NCI-H128 (cell line): ENCODE results near the gene UCP3.
A peak's percentile ranks its signal among the peaks of the same experiment; 100 is the strongest.
"Not testable (repeated sequence)": the region's sequence is repeated elsewhere in the genome, so short reads cannot be mapped to it uniquely, and the experiment has no call there.

Source experiments
- DNase-seq: peaks from one replicate; lab custom pipeline; 2025; ENCODE audit not compliant: unreplicated experiment; lab: John Stamatoyannopoulos, UW

Gene UCP3

DNA sequence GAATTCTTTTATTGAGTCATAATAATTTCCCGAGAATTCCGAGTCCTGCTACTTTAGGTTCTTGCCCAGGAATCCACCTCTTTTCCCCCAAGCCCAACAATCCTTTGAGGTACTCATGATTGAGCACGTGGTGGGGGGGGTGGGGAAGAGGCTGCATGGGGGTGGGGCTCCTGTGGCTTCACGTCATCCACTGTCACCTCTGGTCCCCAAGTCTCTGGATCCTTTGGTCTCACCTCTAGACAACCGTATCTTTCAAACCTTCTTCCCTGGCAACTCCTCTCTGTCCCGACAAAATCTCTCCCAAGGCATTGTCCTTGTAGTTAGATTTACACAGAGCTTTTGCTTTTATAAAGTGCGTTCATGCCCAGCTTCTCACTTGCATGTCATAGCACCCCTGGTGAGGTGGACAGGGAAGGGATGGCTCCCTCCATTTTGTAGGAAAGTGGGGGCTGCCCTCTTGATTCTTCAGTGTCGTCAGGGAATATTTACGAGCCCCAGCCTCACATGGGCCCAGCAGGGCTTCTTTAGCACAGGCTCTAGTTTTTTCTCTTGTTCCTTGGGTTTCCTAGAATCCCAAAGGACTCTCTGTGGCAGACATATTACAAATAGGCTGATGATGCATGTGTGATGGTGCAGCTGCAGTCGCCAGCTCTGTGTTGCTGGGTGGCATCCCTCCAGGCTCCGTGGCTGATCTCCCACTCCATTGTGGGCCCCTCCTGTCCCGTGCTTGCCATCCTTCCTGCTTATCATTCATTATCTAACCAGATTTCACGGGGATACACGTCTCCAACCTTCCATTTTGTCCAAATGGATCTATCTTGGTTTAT is 8.4 kb downstream of the UCP3 start:
- no peak for DNase-seq

- no peak for DNase-seq
Measured at GRCh38 chr11:73999581-74000306, 9.1 kb downstream of the UCP3 start.

DNA sequence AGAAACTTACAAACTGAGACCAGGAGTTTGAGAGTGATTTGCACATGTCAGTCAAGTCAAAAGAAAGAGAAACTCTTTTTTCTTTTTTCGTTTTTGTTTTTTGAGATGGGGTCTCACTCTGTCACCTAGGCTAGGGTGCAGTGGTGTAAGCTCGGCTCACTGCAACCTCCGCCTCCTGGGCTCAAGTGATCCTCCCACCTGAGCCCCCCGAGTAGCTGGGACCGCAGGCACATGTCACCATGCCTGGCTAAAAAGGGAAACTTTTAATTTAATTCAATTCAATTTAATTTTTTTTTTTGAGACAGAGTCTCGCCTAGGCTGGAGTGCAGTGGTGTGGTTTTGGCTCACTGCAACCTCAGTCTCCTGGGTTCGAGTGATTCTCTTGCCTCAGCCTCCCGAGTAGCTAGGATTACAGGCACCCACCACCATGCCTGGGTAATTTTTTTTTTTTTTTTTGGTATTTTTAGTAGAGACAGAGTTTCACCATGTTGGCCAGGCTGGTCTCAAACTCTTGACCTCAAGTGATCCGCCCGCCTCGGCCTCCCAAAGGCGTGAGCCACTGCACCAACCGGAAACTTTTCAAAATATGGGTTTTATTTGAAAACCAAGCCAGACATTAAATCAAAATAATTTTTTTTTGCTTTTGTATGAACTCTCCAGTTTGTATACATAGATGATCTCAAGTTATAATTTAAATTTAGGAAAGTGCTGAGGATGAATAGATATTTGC is 9.9 kb downstream of the UCP3 start:
- DNase-seq = no peak

GRCh38 chr11:73997120-73997770 is 11.6 kb downstream of the UCP3 start:
- DNase-seq = no peak

GRCh38 chr11:73996161-73996747 is 12.6 kb downstream of the UCP3 start:
- no peak for DNase-seq

DNA sequence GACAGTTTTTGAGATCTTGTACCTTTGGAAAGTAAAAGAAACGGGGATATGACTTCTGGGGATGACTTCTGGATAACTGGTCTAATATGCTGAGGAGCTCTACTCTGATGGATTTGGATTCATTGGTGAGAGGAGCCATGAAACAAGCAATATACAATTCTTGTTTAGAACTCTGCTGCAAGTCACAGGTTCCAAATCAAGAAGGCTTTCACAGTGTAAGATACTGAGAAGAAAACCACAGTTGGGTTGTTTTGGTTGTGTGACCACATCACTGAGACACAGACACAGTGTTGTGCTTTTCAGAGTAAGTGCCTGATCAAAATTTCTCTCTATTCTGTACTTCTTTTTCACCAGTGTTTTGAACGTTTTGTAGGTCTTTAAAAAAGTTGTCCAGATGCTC is 13.2 kb downstream of the UCP3 start:
- DNase-seq = no peak

DNA sequence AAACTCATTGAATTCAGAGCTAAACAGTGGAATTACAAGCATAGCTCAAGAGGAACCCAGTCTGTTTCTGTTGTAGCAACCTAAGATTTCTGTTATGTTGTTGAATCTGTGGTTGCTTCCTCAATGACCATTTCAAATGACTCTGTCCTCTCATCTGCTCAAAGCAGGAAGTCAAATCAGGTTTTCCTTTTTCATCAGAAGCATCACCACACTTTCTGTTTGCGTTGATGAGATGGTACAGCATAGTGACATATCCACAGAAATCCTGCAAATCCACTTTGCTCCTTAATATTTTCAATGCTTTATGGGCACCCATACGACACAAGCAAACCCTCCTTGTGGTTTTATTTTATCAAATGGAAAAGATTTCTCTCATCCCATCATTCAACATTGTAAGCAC is 13.6 kb downstream of the UCP3 start:
- no peak for DNase-seq

- DNase-seq = no peak
Measured at GRCh38 chr11:73991471-73992006, 17.3 kb downstream of the UCP3 start.

- no peak for DNase-seq
Measured at GRCh38 chr11:73990730-73991129, 18.2 kb downstream of the UCP3 start.

DNA sequence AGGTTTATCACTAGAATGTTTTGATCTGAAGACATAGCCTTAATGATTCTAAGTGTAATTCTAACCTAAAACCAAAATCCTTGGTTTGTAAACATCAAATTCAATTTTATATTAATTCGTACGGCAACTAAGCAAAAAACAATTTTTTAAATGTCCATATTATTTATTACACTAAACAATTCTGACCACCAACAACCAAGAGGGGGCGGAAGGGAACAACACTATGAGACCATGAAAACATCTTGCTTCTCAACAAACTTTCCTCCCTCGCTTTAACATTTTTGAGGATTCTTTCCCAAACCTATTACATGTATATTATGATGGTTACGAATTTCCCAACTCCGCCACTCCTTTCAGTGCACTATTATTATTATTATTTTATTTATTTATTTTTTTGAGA is 19.7 kb downstream of the UCP3 start:
- no peak for DNase-seq

DNA sequence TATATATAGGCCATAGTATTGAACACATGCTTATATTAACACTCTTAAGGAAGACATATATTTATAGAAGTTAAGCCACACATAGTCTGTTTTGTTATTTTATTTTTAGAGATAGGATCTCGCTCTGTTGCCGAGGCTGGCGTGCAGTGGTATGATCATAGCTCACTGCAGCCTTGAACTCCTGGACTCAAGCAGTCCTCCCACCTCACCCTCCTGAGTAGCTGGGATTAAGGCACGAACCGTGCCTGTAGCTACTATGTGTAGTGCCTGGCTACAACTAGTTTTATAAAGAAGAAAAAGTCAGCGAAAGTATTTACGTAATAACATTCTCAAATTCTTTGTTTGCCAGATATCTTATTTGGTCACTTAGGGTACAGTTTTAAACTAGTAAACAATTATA is 20.7 kb downstream of the UCP3 start:
- no peak for DNase-seq

- not testable (repeated sequence) for DNase-seq
Measured at GRCh38 chr11:73985661-73986060, 23.2 kb downstream of the UCP3 start.

- no peak for DNase-seq
Measured at GRCh38 chr11:73983741-73984538, 24.9 kb downstream of the UCP3 start.

- DNase-seq = peak; percentile 94
Measured at GRCh38 chr11:73982990-73983740, 25.7 kb downstream of the UCP3 start.

DNA sequence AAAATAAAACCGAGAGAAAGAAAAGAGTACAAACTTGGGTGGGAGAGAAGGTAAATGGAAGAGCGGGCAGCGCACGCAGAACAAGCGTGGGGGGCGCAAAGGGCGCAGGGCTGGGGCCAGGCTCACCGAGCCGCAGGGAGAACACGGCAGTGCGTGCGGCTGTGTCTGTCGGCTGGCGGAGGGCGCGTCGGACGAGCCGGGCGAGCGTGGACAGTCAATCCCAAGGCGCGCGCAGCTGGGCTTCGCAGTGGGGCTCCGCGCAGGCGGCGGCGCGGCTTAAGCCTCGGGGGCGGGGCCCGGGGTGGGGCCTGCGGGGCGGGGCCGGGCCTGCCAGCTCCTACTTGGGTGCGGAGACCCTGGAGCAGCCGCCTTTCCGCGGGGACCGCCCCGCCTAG is 26.3 kb downstream of the UCP3 start, which contains the start of gene UCP2:
Gene UCP2, minus strand, starts transcription at position 249 of the 395 bp plus-strand sequence. CDS start 4,465 bp downstream, outside the sequence.
- DNase-seq = peak; percentile 82

DNA sequence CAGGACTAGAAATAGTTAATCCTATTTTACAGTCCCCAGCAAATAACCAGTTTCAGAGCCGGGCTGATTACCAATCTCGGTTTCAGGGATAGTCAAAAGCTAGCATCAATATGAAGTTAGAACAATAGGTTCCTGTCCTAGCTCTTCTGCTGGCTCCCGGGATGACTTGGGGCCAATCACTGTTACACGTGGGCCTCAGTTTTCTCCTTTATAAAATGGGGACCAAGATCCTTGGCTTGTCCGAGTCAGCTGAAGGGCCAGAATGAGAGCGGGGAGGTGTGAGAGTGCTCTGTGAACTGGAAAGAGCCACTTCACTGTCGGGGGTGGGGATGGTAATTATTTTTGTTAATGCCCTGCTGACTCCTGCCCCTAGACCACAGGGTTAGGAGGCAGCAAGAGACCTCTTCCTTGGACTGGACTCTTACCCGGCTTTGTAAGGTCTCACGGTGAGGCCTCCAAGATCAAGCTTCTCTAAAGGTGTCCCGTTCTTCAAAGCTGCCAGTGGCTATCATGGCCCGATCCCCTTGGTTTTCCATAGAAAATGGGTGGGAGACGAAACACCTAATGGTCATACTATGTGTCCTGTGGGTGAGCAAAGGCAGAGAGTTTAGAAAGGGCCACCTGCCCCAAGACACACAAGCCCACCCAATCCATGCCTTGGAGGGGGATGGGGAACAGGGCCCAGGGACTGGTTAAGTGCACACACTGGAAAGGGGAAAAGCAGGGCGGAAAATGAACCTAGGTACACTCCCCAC is 27.7 kb downstream of the UCP3 start:
- DNase-seq = no peak

GRCh38 chr11:73980001-73980961 is 28.6 kb downstream of the UCP3 start:
- peak; percentile 20 for DNase-seq
